ENCODE measurements around the gene MED15. TPM values are rescaled to one million over a fixed set of nuclear protein-coding genes. Genes with fewer than 3 reads are reported as not detected.

Gene MED15
- total and polyA plus RNA-seq, 2 experiments from 2014 or later = 29.2 to 43.5 TPM

GRCh38 chr22:20595461-20595860 is 88.1 kb downstream of the MED15 start:
- Histone ChIP-seq H3K79me2 (replicated peaks; ENCODE audit: insufficient read depth) (no peaks in the 10 kb centered on the region), H3K27ac (ENCODE audit: low read depth) (no peak overlapping the region), H3K27me3 (ENCODE audit: insufficient read depth) (no peaks in the 10 kb centered on the region), H3K4me3 (no peak overlapping the region), H3K4me1 (ENCODE audit: insufficient read depth) (no peaks in the 10 kb centered on the region), H3K36me3 (ENCODE audit: insufficient read depth) (no peaks in the 10 kb centered on the region), H3F3A (replicated peaks; ENCODE audit: low read depth) (no peaks in the 10 kb centered on the region), H4K20me1 (replicated peaks; ENCODE audit: insufficient read depth) (no peaks in the 10 kb centered on the region), H2AFZ (no peak overlapping the region), H3K9me2 (ENCODE audit: insufficient read depth) (no peaks in the 10 kb centered on the region), H3K4me2 (no peak overlapping the region)
- peaks cover 12% of the 10 kb centered on the region for H3K27me3 Mint-ChIP-seq (ENCODE audit: insufficient read depth, low read depth, poor library complexity)
- H3K4me1 Mint-ChIP-seq = peaks cover 2% of the 10 kb centered on the region; the same call in 2 of the 3 replicates
- DNase-seq (ENCODE audit: low spot score) (no peak), ATAC-seq (no peak)
- H3K36me3 Mint-ChIP-seq (ENCODE audit: low read depth) = no peaks in the 10 kb centered on the region
- TF ChIP-seq ZNF331 (CRISPR knock-in tag; IDR thresholded peaks at IDR 0.05; ENCODE audit: low read depth) (no peak), EZH2phosphoT487 (IDR thresholded peaks at IDR 0.05; ENCODE audit: unreplicated experiment) (no peak), CTCF (conservative IDR thresholded peaks at IDR 0.05; ENCODE audit: low read depth in 2 of 2) (no peak), NANOG (IDR thresholded peaks at IDR 0.05; ENCODE audit: borderline replicate concordance) (no peak), CREB1 (CRISPR knock-in tag; IDR thresholded peaks at IDR 0.05; ENCODE audit: low read depth) (no peak), EZH2 (IDR thresholded peaks at IDR 0.05; ENCODE audit: low read depth, unreplicated experiment) (no peak), ETS1 (IDR thresholded peaks at IDR 0.05) (no peak), ZNF462 (CRISPR knock-in tag; IDR thresholded peaks at IDR 0.05) (no peak)
- H3K27ac Mint-ChIP-seq = no peak overlapping the region
- H3K9me3 Mint-ChIP-seq = no peaks in the 10 kb centered on the region
- no peak overlapping the region for H3K4me3 Mint-ChIP-seq
